Caco-2 (cell line): ENCODE results near the gene COL4A2. TPM values are rescaled to one million over a fixed set of nuclear protein-coding genes. Genes with fewer than 3 reads are reported as not detected.

Source experiments
- BruUV-seq: library from RNA; stranded (reverse); fragments of 400-500 nt; replicated peaks from 2 replicates; lab custom pipeline; 2021; lab: Mats Ljungman, UMichigan
- CTCF ChIA-PET: fragments of 300-600 bp; sonication (Branson Sonifier 250); formaldehyde crosslinking; loops from one replicate; lab custom pipeline; 2022; ENCODE audit warnings: antibody characterized with exemption; lab: Charles Lee
- POLR2A ChIA-PET: fragments of 300-600 bp; sonication (Branson Sonifier 250); formaldehyde crosslinking; loops from one replicate; lab custom pipeline; 2022; ENCODE audit warnings: antibody characterized with exemption; lab: Charles Lee
- DNase-seq, 2 experiments: peaks; one replicate each; pipeline versions ENCODE4 v3.0.0 to v3.0.0-alpha.2; 2020 to 2022
- H3K27me3 ChIP-seq: replicated peaks from 2 replicates; pipeline ENCODE4 v1.6.0; 2011; ENCODE audit warnings: low read length; ENCODE audit not compliant: control insufficient read depth, insufficient read depth
- H3K36me3 ChIP-seq: 2 replicates; pipeline ENCODE4 v1.5.1; 2011; ENCODE audit warnings: low read length; ENCODE audit not compliant: control insufficient read depth, insufficient read depth
- H3K4me1 ChIP-seq: fragments of 250-450 bp; sonication (Bioruptor Pico); 2 replicates; pipeline ENCODE4 v1.5.1; 2020; ENCODE audit warnings: mild to moderate bottlenecking
- H3K4me3 ChIP-seq: 2 replicates; pipeline ENCODE4 v1.5.1; 2011; ENCODE audit warnings: low read depth, mild to moderate bottlenecking, control low read depth, low read length
- H3K9me3 ChIP-seq: fragments of 250-450 bp; sonication (Bioruptor Pico); 2 replicates; pipeline ENCODE4 v1.5.1; 2020; ENCODE audit warnings: mild to moderate bottlenecking, moderate library complexity
- H3K27ac Mint-ChIP-seq: one replicate; pipeline ENCODE4 v1.8.0; 2022; ENCODE audit warnings: mixed read lengths; ENCODE audit not compliant: unreplicated experiment
- H3K27me3 Mint-ChIP-seq: one replicate; pipeline ENCODE4 v1.8.0; 2022; ENCODE audit warnings: mixed read lengths; ENCODE audit not compliant: insufficient read depth, unreplicated experiment
- H3K36me3 Mint-ChIP-seq: one replicate; pipeline ENCODE4 v1.8.0; 2022; ENCODE audit warnings: mild to moderate bottlenecking, mixed read lengths; ENCODE audit not compliant: insufficient read depth, unreplicated experiment
- H3K4me1 Mint-ChIP-seq: one replicate; pipeline ENCODE4 v1.8.0; 2022; ENCODE audit warnings: low read depth, mixed read lengths; ENCODE audit not compliant: unreplicated experiment
- H3K4me3 Mint-ChIP-seq: one replicate; pipeline ENCODE4 v1.8.0; 2022; ENCODE audit warnings: mild to moderate bottlenecking, moderate library complexity, mixed read lengths; ENCODE audit not compliant: unreplicated experiment
- H3K9me3 Mint-ChIP-seq: one replicate; pipeline ENCODE4 v1.8.0; 2022; ENCODE audit warnings: mixed read lengths; ENCODE audit not compliant: unreplicated experiment
- CTCF ChIP-seq, 2 experiments: fragments of 200-600 bp in 1 of 2; IDR thresholded peaks; 1 replicate in 1 of 2; 2 replicates in 1 of 2; pipeline versions ENCODE4 v1.5.1 to v1.8.0; 2011 to 2022; ENCODE audit warnings: antibody characterized with exemption in 1 of 2, control low read depth in 1 of 2, inconsistent platforms in 1 of 2, low read depth in 1 of 2, low read length in 1 of 2, mild to moderate bottlenecking in 1 of 2, moderate library complexity in 1 of 2; ENCODE audit not compliant: insufficient read depth in 1 of 2, severe bottlenecking in 1 of 2, unreplicated experiment in 1 of 2
- intact Hi-C: fragments of 100-400 bp; cut with micrococcal nuclease; formaldehyde crosslinking; loops from one replicate; pipeline ENCODE4 v1.10.0; 2022; ENCODE audit not compliant: unreplicated experiment
- total RNA-seq: library from RNA; stranded (reverse); gene quantifications from 2 replicates; pipeline ENCODE4 v1.2.3, GENCODE V29; 2022

Gene COL4A2
- total RNA-seq, 1 experiment from 2014 or later: 19.2 TPM

- no TSS peak for BruUV-seq
- Mint-ChIP-seq H3K27me3 (no peaks in the 10 kb centered on the region), H3K4me3 (no peak overlapping the region), H3K27ac (no peak overlapping the region), H3K4me1 (peaks cover 12% of the 10 kb centered on the region), H3K36me3 (no peaks in the 10 kb centered on the region), H3K9me3 (no peaks in the 10 kb centered on the region)
- ChIA-PET CTCF (no interaction called here), POLR2A (no interaction called here)
- H3K4me1 ChIP-seq: peaks cover 15% of the 10 kb centered on the region
- H3K27me3 ChIP-seq: no peaks in the 10 kb centered on the region
- H3K36me3 ChIP-seq: no peaks in the 10 kb centered on the region
- no peak for DNase-seq
- no peaks in the 10 kb centered on the region for H3K9me3 ChIP-seq
- intact Hi-C loops: no loop called here
- no peak for TF ChIP-seq CTCF (IDR thresholded peaks at IDR 0.05; ENCODE audit: insufficient read depth in 1 of 2, low read depth in 1 of 2, low read length in 1 of 2, severe bottlenecking in 1 of 2, unreplicated experiment in 1 of 2)
- no peak overlapping the region for H3K4me3 ChIP-seq
Observed at GRCh38 chr13:110330491-110331011, 23.5 kb downstream of the COL4A2 start.

- ChIA-PET POLR2A (no interaction called here), CTCF (no interaction called here)
- DNase-seq: no peak
- H3K4me3 ChIP-seq: no peak overlapping the region
- H3K9me3 ChIP-seq: no peaks in the 10 kb centered on the region
- H3K9me3 Mint-ChIP-seq: no peaks in the 10 kb centered on the region
- no peak overlapping the region for H3K27ac Mint-ChIP-seq
- TF ChIP-seq CTCF (IDR thresholded peaks at IDR 0.05; ENCODE audit: insufficient read depth in 1 of 2, low read depth in 1 of 2, low read length in 1 of 2, severe bottlenecking in 1 of 2, unreplicated experiment in 1 of 2): no peak
- H3K4me1 Mint-ChIP-seq: peaks cover 10% of the 10 kb centered on the region
- intact Hi-C loops: no loop called here
- no peaks in the 10 kb centered on the region for H3K36me3 Mint-ChIP-seq
- no peak overlapping the region for H3K4me3 Mint-ChIP-seq
- no TSS peak for BruUV-seq
- H3K27me3 Mint-ChIP-seq: no peaks in the 10 kb centered on the region
- no peaks in the 10 kb centered on the region for H3K27me3 ChIP-seq
- no peaks in the 10 kb centered on the region for H3K36me3 ChIP-seq
- H3K4me1 ChIP-seq: peaks cover 14% of the 10 kb centered on the region
Observed at GRCh38 chr13:110331362-110331761, 24.3 kb downstream of the COL4A2 start.

- Histone ChIP-seq H3K4me3 (no peak overlapping the region), H3K4me1 (0 out of 2 replicates have a peak, but pooled peaks cover 5% of the 10 kb centered on the region), H3K9me3 (no peaks in the 10 kb centered on the region), H3K36me3 (no peaks in the 10 kb centered on the region), H3K27me3 (no peaks in the 10 kb centered on the region)
- intact Hi-C loops: no loop called here
- H3K4me1 Mint-ChIP-seq: no peaks in the 10 kb centered on the region
- H3K27ac Mint-ChIP-seq: no peak overlapping the region
- no peaks in the 10 kb centered on the region for H3K27me3 Mint-ChIP-seq
- H3K4me3 Mint-ChIP-seq: no peak overlapping the region
- no peaks in the 10 kb centered on the region for H3K36me3 Mint-ChIP-seq
- no peak for TF ChIP-seq CTCF (IDR thresholded peaks at IDR 0.05; ENCODE audit: insufficient read depth in 1 of 2, low read depth in 1 of 2, low read length in 1 of 2, severe bottlenecking in 1 of 2, unreplicated experiment in 1 of 2)
- ChIA-PET POLR2A (no interaction called here), CTCF (no interaction called here)
- no peaks in the 10 kb centered on the region for H3K9me3 Mint-ChIP-seq
- no TSS peak for BruUV-seq
- no peak for DNase-seq
Observed at GRCh38 chr13:110332750-110333149, 25.7 kb downstream of the COL4A2 start.
